ENCODE measurements around the gene SH3PXD2A.

The SH3PXD2A gene

DNA sequence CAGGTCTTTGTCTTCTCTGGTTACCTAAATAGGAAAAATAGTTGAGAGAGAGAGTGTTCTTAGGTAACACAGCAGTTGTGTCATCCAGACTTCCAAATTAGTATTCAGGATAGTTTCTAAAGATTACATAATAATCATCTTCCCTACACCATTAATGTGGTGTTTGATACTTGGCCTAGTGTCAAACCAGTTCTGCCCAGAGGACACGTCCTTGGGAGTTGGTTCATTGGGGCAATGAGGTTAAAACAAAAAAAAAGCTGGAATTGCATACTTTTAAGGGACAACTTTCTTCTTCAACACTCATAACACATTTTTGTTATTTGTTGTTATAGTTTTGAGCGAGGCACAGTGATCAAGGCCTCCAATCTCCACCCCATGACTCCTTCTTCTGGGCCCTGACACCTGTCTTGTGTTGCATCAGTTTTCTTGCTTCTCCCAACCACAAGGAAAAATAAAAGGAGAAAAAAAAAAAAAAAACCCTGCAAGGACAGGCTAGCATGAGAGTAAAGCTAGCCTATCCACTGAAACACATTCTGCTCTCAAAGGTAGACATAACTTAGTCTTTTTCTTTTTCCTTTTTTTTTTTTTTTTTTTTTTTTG is 33.8 kb upstream of the SH3PXD2A start:
- TF ChIP-seq, protein P1, sequence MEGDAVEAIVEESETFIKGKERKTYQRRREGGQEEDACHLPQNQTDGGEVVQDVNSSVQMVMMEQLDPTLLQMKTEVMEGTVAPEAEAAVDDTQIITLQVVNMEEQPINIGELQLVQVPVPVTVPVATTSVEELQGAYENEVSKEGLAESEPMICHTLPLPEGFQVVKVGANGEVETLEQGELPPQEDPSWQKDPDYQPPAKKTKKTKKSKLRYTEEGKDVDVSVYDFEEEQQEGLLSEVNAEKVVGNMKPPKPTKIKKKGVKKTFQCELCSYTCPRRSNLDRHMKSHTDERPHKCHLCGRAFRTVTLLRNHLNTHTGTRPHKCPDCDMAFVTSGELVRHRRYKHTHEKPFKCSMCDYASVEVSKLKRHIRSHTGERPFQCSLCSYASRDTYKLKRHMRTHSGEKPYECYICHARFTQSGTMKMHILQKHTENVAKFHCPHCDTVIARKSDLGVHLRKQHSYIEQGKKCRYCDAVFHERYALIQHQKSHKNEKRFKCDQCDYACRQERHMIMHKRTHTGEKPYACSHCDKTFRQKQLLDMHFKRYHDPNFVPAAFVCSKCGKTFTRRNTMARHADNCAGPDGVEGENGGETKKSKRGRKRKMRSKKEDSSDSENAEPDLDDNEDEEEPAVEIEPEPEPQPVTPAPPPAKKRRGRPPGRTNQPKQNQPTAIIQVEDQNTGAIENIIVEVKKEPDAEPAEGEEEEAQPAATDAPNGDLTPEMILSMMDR (IDR thresholded peaks at IDR 0.05; ENCODE audit: low read depth, low read length), result no peak
- in situ Hi-C loops (cut with HindIII; ENCODE audit: low sequenced_read_pairs), result no loop called here
- no peak overlapping the region for H3K4me3 ChIP-seq (ENCODE audit: low read depth, low read length)
- DNase-seq (ENCODE audit: low read depth, low spot score), result no peak

DNA sequence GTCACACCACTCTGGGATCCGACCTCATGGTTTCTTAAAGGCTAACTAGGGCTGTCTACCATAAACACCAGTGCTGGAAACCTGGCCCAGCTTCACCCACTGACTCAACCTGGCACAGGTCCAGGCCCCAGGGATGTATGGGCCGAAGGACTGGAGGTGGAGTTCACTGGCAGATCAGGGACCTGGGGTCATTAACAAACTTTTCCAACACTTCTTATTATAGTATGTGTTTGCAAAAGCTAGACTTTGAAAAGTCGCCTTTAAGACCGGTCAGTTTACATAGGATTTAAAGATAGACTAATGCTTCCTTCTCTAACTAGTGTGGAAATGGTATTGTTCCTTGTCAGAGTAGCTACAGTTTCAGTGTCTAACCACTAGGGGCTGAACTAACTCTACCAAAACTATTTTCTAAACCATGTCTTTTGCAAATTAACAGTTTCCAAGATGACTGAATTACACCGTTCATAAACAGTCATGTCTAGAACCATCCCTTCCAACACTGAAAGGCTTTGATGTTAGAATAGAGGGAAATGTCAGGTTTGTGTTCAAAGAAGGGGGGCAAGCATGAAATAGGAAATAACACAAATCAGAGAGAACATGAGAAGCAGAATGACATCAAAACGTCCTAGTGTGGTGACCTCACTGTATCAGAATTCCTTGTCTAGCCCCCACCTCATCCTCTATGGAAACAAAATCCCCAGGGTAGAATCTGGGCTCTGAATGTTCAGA is 32.9 kb upstream of the SH3PXD2A start:
- H3K4me3 ChIP-seq (ENCODE audit: low read depth, low read length), result no peak overlapping the region
- DNase-seq (ENCODE audit: low read depth, low spot score), result peak; percentile 95

DNA sequence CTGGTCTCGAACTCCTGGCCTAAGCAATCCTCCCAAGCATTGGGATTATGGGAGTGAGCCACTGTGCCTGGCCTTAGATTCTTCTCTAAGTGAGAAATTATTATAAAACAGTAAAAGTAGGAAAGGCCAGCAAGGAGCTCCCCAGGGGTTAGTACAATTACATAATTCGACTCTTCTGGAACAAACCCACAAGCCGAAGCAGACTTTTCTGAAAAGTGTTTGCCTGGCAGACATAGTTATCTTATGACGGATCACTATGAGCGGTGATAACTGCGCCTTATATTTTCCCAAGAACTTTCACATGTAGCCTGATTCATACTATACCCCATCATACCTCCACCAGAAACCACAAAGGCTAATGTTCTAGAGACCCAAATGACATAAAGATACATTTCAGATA is 30.2 kb upstream of the SH3PXD2A start:
- in situ Hi-C loops (cut with HindIII; ENCODE audit: low sequenced_read_pairs), result no loop called here
- peak; percentile 88 for DNase-seq (ENCODE audit: low read depth, low spot score)
- TF ChIP-seq, protein P1 (IDR thresholded peaks at IDR 0.05; ENCODE audit: low read depth, low read length), result no peak
- no peak overlapping the region for H3K4me3 ChIP-seq (ENCODE audit: low read depth, low read length)

More for the DNA sequence above, 32.9 kb upstream of the SH3PXD2A start:
- TF ChIP-seq, protein P1 (IDR thresholded peaks at IDR 0.05; ENCODE audit: low read depth, low read length), result peak; percentile 82
- in situ Hi-C loops (cut with HindIII; ENCODE audit: low sequenced_read_pairs), result no loop called here

DNA sequence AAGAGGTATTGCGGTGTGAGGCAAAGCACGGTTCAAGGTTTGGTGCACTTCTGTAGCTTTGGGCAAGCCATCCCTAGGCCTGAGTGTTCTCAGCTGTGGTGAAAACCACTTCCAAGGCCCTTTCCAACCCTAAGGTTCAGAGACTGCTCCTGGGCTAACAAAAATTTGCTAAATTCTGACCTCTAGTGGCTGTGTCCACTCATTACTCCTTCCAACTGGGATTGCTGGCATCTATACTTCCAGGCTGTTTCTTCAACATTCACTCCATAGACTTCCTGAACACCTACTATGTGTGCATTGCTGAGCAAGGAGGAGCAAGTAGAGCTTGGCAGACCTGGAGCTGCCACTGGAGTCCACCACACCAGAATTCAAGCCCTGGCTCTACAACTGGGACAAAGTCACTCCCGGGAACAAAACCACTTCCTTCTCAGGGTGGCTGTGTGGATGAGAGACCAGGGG is 29.3 kb upstream of the SH3PXD2A start:
- H3K4me3 ChIP-seq (ENCODE audit: low read depth, low read length), result no peak overlapping the region
- DNase-seq (ENCODE audit: low read depth, low spot score), result peak; percentile 57
- TF ChIP-seq, protein P1 (IDR thresholded peaks at IDR 0.05; ENCODE audit: low read depth, low read length), result peak; percentile 74
- in situ Hi-C loops (cut with HindIII; ENCODE audit: low sequenced_read_pairs), result no loop called here

DNA sequence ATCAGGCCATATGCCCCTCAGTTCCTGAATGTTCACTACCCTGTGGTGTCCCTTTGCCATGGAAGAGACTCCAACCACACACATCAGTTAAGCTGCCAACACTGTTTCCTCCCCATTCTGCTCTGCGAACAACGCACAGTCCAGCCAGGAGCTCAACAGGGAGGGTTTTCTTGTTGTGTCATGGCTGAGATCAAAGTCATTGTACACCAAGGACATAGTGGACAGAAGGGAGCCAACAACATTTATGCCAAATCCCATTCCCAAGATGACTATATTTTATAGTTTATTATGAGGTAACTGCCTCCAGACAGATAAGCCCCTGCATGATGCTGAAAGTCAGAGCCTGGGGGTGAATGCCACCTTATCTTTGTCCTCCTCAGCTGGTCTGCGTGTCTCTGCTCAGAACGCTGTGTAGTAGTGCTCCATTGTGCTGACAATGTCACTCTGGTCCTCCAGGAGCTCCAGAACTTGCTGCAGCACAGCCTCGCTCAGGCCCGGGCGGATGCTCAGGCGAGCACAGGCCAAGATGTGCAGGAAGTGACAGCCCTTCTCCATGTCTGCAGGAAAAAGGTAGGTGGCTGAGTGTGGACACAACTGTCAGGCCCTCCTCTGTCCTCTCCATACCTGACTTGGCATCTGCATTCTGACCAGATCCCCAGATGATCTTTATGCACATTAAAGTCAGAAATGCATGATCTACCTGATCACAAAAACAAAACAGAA is 27.1 kb upstream of the SH3PXD2A start:
- no peak overlapping the region for H3K4me3 ChIP-seq (ENCODE audit: low read depth, low read length)
- TF ChIP-seq, protein P1 (IDR thresholded peaks at IDR 0.05; ENCODE audit: low read depth, low read length), result no peak
- in situ Hi-C loops (cut with HindIII; ENCODE audit: low sequenced_read_pairs), result no loop called here
- DNase-seq (ENCODE audit: low read depth, low spot score), result no peak

DNA sequence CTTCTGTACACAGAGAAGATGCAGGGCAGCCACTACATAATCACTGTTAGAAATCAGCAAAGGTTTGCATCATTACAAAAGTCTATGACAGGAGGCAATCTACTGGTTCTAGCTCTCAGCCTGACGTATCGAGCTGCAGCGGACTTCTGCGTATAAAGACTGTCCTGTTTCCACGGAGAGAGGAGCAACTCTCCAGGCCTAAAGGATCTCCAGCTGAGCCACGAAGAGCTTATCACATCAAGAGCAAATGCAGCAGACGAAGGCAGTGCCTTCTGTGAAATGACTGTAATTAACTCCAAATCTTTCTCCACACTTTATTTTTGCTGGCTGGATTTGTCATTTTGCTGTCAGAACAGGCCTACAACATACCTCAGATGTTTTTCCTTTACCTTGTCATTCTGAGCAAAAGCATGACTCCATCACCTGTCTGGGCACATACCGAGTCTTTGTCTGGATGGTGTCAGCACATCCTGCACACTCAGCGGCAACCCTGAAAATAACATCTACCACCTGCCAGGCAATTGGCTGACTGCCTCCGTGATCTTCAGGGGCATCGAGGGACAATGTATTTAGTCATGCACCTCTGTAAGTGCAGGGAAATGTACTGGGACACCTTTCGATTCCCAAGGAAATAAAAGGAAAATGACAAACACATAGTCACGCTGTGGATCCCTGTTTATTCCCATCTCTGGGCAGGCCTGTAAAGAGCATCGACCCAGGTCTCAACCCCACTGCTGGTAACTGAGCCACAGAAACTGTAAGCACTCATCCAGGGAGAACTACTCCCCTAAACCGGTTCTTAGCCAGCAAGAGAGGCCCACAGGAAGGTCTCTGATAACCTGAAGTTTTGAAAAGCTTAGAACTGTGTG is 26.3 kb upstream of the SH3PXD2A start:
- in situ Hi-C loops (cut with HindIII; ENCODE audit: low sequenced_read_pairs), result no loop called here
- no peak for DNase-seq (ENCODE audit: low read depth, low spot score)
- TF ChIP-seq, protein P1 (IDR thresholded peaks at IDR 0.05; ENCODE audit: low read depth, low read length), result no peak

More for the DNA sequence above, 26.3 kb upstream of the SH3PXD2A start:
- H3K4me3 ChIP-seq (ENCODE audit: low read depth, low read length), result no peak overlapping the region
